ENCODE data around the gene FRMD4A. TPM values are rescaled to one million over a fixed set of nuclear protein-coding genes. Genes with fewer than 3 reads are reported as not detected.

Gene FRMD4A
- total and polyA plus RNA-seq, 2 experiments from 2014 or later = 11.9 to 17.5 TPM

- Histone ChIP-seq H3K9me3 (ENCODE audit: low read depth) (no peaks in the 10 kb centered on the region), H4K20me1 (ENCODE audit: insufficient read depth) (no peaks in the 10 kb centered on the region), H3K9ac (no peak overlapping the region), H3K4me3 (no peak overlapping the region), H3K4me1 (ENCODE audit: insufficient read depth) (peaks cover 12% of the 10 kb centered on the region), H3K36me3 (ENCODE audit: low read depth) (peaks cover 5% of the 10 kb centered on the region; the same call in 1 of the 2 replicates), H3K4me2 (ENCODE audit: unreplicated experiment) (no peak overlapping the region), H3K27ac (no peak overlapping the region), H2AFZ (no peak overlapping the region), H3F3A (ENCODE audit: insufficient read depth) (peaks cover 26% of the 10 kb centered on the region), H3K9me2 (ENCODE audit: insufficient read depth) (no peaks in the 10 kb centered on the region), H3K79me2 (ENCODE audit: insufficient read depth) (no peaks in the 10 kb centered on the region), H3K27me3 (replicated peaks; ENCODE audit: insufficient read depth) (no peaks in the 10 kb centered on the region)
- peak; percentile 38 for DNase-seq
- 98 to 99% methylated on average over 4 of the region's 4 CpGs for WGBS, 2 experiments (ENCODE audit: low coverage in 1 of 2, low lambda C conversion rate in 2 of 2, missing lambda C conversion rate in 2 of 2)
- in situ Hi-C loops (cut with MboI) = no loop called here
- TF ChIP-seq EZH2phosphoT487 (IDR thresholded peaks at IDR 0.05; ENCODE audit: insufficient read depth, low read depth) (no peak), EZH2 (IDR thresholded peaks at IDR 0.05; ENCODE audit: insufficient read depth, poor library complexity, severe bottlenecking) (no peak)
These were observed 607.7 kb downstream of the FRMD4A start for GRCh38 chr10:13722747-13723653.

GRCh38 chr10:13721486-13721885 lies 609.2 kb downstream of the FRMD4A start:
- no peak for DNase-seq
- no peaks in the 10 kb centered on the region for H3K27me3 ChIP-seq (replicated peaks; ENCODE audit: insufficient read depth)
- no peak overlapping the region for H3K9ac ChIP-seq
- H3K27ac ChIP-seq = no peak overlapping the region
- TF ChIP-seq EZH2 (IDR thresholded peaks at IDR 0.05; ENCODE audit: insufficient read depth, poor library complexity, severe bottlenecking) (no peak), EZH2phosphoT487 (IDR thresholded peaks at IDR 0.05; ENCODE audit: insufficient read depth, low read depth) (no peak)
- H3K4me1 ChIP-seq (ENCODE audit: insufficient read depth) = peaks cover 25% of the 10 kb centered on the region
- peaks cover 4% of the 10 kb centered on the region; the same call in 1 of the 2 replicates for H3K36me3 ChIP-seq (ENCODE audit: low read depth)
- in situ Hi-C loops (cut with MboI) = no loop called here
- 96 to 97% methylated on average over 7 of the region's 7 CpGs for WGBS, 2 experiments (ENCODE audit: low coverage in 1 of 2, low lambda C conversion rate in 2 of 2, missing lambda C conversion rate in 2 of 2)
- no peaks in the 10 kb centered on the region for H3K79me2 ChIP-seq (ENCODE audit: insufficient read depth)
- H3K4me3 ChIP-seq = no peak overlapping the region
- peaks cover 39% of the 10 kb centered on the region for H3F3A ChIP-seq (ENCODE audit: insufficient read depth)
- no peaks in the 10 kb centered on the region for H4K20me1 ChIP-seq (ENCODE audit: insufficient read depth)
- H3K9me2 ChIP-seq (ENCODE audit: insufficient read depth) = no peaks in the 10 kb centered on the region
- no peak overlapping the region for H2AFZ ChIP-seq
- H3K4me2 ChIP-seq (ENCODE audit: unreplicated experiment) = no peak overlapping the region
- no peaks in the 10 kb centered on the region for H3K9me3 ChIP-seq (ENCODE audit: low read depth)

GRCh38 chr10:13720699-13721098 lies 610.0 kb downstream of the FRMD4A start:
- TF ChIP-seq EZH2phosphoT487 (IDR thresholded peaks at IDR 0.05; ENCODE audit: insufficient read depth, low read depth) (no peak), EZH2 (IDR thresholded peaks at IDR 0.05; ENCODE audit: insufficient read depth, poor library complexity, severe bottlenecking) (no peak)
- in situ Hi-C loops (cut with MboI) = no loop called here
- no peaks in the 10 kb centered on the region for H3K79me2 ChIP-seq (ENCODE audit: insufficient read depth)
- whole genome bisulfite sequencing, 2 experiments (ENCODE audit: low coverage in 1 of 2, low lambda C conversion rate in 2 of 2, missing lambda C conversion rate in 2 of 2) = 98 to 99% methylated on average over 4 of the region's 4 CpGs
- no peak overlapping the region for H3K9ac ChIP-seq
- H2AFZ ChIP-seq = no peak overlapping the region
- H3K4me3 ChIP-seq = no peak overlapping the region
- H4K20me1 ChIP-seq (ENCODE audit: insufficient read depth) = no peaks in the 10 kb centered on the region
- no peaks in the 10 kb centered on the region for H3K9me2 ChIP-seq (ENCODE audit: insufficient read depth)
- no peaks in the 10 kb centered on the region for H3K9me3 ChIP-seq (ENCODE audit: low read depth)
- H3K36me3 ChIP-seq (ENCODE audit: low read depth) = no peaks in the 10 kb centered on the region; the same call in 1 of the 2 replicates
- H3K27ac ChIP-seq = no peak overlapping the region
- H3K4me2 ChIP-seq (ENCODE audit: unreplicated experiment) = no peak overlapping the region
- no peaks in the 10 kb centered on the region for H3K27me3 ChIP-seq (replicated peaks; ENCODE audit: insufficient read depth)
- H3F3A ChIP-seq (ENCODE audit: insufficient read depth) = peaks cover 47% of the 10 kb centered on the region
- peaks cover 33% of the 10 kb centered on the region for H3K4me1 ChIP-seq (ENCODE audit: insufficient read depth)
- no peak for DNase-seq

GRCh38 chr10:13719425-13719824 lies 611.3 kb downstream of the FRMD4A start:
- Histone ChIP-seq H3K4me1 (ENCODE audit: insufficient read depth) (peaks cover 45% of the 10 kb centered on the region), H3K9ac (no peak overlapping the region), H3K9me3 (ENCODE audit: low read depth) (no peaks in the 10 kb centered on the region), H3F3A (ENCODE audit: insufficient read depth) (peaks cover 60% of the 10 kb centered on the region), H3K36me3 (ENCODE audit: low read depth) (no peaks in the 10 kb centered on the region; the same call in 1 of the 2 replicates), H3K4me3 (no peak overlapping the region), H3K9me2 (ENCODE audit: insufficient read depth) (no peaks in the 10 kb centered on the region), H3K4me2 (ENCODE audit: unreplicated experiment) (no peak overlapping the region), H4K20me1 (ENCODE audit: insufficient read depth) (no peaks in the 10 kb centered on the region), H3K27me3 (replicated peaks; ENCODE audit: insufficient read depth) (no peaks in the 10 kb centered on the region), H3K27ac (no peak overlapping the region), H2AFZ (no peak overlapping the region), H3K79me2 (ENCODE audit: insufficient read depth) (no peaks in the 10 kb centered on the region)
- no peak for DNase-seq
- in situ Hi-C loops (cut with MboI) = no loop called here
- no peak for TF ChIP-seq EZH2 (IDR thresholded peaks at IDR 0.05; ENCODE audit: insufficient read depth, poor library complexity, severe bottlenecking)
- no peak for TF ChIP-seq EZH2phosphoT487 (IDR thresholded peaks at IDR 0.05; ENCODE audit: insufficient read depth, low read depth)
- 88 to 91% methylated on average over 5 of the region's 5 CpGs for WGBS, 2 experiments (ENCODE audit: low coverage in 1 of 2, low lambda C conversion rate in 2 of 2, missing lambda C conversion rate in 2 of 2)
